PC-3 (cell line): ENCODE measurements around the gene CDH4.

Experiments used
- CTCF ChIP-seq: fragments of 300-600 bp; sonication (generic); conservative IDR thresholded peaks from 2 replicates; pipeline ENCODE4 v1.5.1; 2017; ENCODE audit warnings: antibody characterized with exemption, low read depth, mild to moderate bottlenecking, low read length
- EZH2phosphoT487 ChIP-seq: fragments of 300-600 bp; sonication (generic); IDR thresholded peaks from 2 replicates; pipeline ENCODE4 v1.6.1; 2018; ENCODE audit warnings: mild to moderate bottlenecking, antibody characterized with exemption, low read length, borderline replicate concordance

- TF ChIP-seq CTCF: no peak
- no peak for TF ChIP-seq EZH2phosphoT487
Observed at GRCh38 chr20:61924211-61924857, 672.3 kb downstream of the CDH4 start.
